ENCODE results near the gene DTX4. TPM values are rescaled to one million over a fixed set of nuclear protein-coding genes. Genes with fewer than 3 reads are reported as not detected.

DTX4 gene
- total RNA-seq, 1 experiment from 2014 or later, result 1.9 TPM

DNA sequence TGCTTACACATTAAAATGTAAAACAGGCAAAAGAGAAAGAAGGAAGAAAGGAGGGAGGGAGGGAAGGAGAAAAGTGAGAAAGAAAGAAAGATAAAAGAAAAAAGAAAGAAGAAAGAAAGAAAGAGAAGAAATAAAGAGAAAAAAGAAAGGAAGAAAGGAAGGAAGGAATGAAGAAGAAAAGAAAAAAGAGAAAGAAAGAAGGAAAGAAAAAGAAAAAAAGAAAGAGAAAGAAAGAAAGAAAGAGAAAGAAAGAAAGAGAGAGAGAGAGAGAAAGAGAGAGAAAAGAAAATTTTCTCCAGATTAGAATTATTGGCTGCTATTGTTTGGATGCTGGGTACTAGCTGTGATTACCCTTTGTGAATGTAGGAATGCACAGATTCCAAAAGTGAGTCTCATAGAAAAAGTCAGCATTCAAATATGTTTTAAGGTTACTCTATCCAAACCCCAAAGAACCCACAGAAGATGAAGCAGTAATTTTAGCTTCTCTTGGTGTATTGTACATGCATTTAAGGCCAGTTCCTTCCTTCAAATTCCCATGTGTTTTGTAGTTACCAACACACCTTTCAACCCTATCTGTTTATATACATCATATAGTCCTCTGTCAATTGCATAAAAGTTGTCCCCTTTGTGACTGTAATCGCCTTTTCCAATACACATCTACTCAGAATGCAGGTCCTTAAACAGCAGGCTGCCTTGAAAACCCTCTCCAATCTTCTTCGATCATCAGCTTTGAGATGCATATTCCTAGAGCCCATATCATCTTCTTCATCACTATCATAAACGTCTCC lies 30.1 kb upstream of the DTX4 start:
- TSS peak; percentile 82 for BruUV-seq (replicated peaks)
- Histone ChIP-seq H3K36me3 (ENCODE audit: insufficient read depth, low read length, poor library complexity, severe bottlenecking) (no peaks in the 10 kb centered on the region), H3K27me3 (replicated peaks; ENCODE audit: insufficient read depth, low read depth, low read length, poor library complexity) (no peaks in the 10 kb centered on the region), H3K27ac (ENCODE audit: low read depth, low read length, poor library complexity, severe bottlenecking) (peak overlapping the region; percentile 80), H3K9me3 (ENCODE audit: low read depth, low read length, poor library complexity, severe bottlenecking) (no peaks in the 10 kb centered on the region), H3K4me1 (ENCODE audit: insufficient read depth, low read length, poor library complexity, severe bottlenecking) (peaks cover 22% of the 10 kb centered on the region), H3K4me3 (ENCODE audit: low read depth, low read length, poor library complexity, severe bottlenecking) (peak overlapping the region; percentile 68)
- intact Hi-C loops (cut with micrococcal nuclease; ENCODE audit: unreplicated experiment), result no loop called here
- DNase-seq (ENCODE audit: low spot score), result no peak
- TF ChIP-seq, protein P1, sequence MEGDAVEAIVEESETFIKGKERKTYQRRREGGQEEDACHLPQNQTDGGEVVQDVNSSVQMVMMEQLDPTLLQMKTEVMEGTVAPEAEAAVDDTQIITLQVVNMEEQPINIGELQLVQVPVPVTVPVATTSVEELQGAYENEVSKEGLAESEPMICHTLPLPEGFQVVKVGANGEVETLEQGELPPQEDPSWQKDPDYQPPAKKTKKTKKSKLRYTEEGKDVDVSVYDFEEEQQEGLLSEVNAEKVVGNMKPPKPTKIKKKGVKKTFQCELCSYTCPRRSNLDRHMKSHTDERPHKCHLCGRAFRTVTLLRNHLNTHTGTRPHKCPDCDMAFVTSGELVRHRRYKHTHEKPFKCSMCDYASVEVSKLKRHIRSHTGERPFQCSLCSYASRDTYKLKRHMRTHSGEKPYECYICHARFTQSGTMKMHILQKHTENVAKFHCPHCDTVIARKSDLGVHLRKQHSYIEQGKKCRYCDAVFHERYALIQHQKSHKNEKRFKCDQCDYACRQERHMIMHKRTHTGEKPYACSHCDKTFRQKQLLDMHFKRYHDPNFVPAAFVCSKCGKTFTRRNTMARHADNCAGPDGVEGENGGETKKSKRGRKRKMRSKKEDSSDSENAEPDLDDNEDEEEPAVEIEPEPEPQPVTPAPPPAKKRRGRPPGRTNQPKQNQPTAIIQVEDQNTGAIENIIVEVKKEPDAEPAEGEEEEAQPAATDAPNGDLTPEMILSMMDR (conservative IDR thresholded peaks at IDR 0.05; ENCODE audit: low read depth, low read length), result no peak
- no peak for TF ChIP-seq EZH2 (IDR thresholded peaks at IDR 0.05; ENCODE audit: borderline replicate concordance, low read depth, low read length, poor library complexity, severe bottlenecking)
- CTCF ChIA-PET, result interaction anchor here (1.7 kb wide), 1 partner anchor 16 kb away, joined by 13 read pairs; no protein-coding TSS in a partner anchor
- POLR2A ChIA-PET (ENCODE audit: low non-redundant PET), result interaction anchor here (0.6 kb wide), 1 partner anchor 35 kb away, joined by 4 read pairs; the partner anchor contains the start of gene FAM111B

DNA sequence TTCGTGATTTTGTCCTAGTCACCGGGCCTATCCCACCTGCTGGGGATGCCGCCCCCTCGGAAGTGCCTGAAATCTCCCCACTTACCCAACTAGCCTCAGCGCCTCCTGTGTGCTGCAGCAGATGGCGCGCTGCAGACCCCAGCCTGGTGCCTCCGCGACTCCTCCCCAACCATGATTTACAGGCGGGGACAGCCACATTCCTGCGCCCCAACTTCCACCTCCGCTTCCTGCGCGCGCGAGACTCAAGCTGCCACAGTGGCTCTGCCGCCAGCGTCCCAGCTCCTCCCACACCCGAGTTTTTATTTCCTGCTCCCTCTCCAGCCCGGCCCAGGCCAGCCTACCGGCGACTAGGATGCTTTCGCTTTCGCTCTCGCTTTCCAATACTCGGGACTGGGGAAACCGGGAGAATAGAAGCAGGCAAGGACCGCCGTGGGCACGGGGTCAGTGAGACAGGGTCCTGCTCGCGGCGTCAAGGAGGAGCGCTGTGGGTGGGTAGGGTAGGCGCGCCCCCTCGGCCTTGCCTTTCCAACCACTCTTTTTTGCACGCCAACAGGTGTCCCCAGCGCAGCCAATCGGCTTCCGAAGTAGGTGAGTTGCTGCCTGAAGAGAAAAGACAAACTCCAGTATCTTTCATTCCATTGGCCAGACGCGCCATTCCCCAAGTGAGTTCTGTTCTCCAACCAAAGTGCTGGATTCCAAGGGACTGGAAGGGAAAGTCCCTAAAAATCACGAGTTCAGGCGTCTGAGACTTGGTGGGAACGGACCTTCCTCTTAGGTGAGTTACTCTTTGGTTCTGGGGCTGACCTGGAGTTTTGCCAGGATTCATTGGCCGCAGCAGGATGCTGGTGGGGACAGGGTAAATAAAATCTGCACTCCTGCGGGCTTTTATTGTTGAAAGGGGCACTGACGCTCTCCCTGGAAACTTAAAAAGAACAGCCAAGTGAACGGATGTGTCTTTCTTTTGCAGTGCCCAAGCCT lies 29.1 kb upstream of the DTX4 start, which contains the start of gene FAM111A:
Gene FAM111A (plus strand): TSS at position 327 of the 978 bp plus-strand sequence. CDS start 6,017 bp downstream, outside the sequence.
- ChIA-PET CTCF (interaction anchor here (0.6 to 1.7 kb wide), 2 partner anchors 16 to 85 kb away, joined by 3 to 13 read pairs; no protein-coding TSS in a partner anchor), POLR2A (ENCODE audit: low non-redundant PET) (no interaction called here)
- Histone ChIP-seq H3K36me3 (ENCODE audit: insufficient read depth, low read length, poor library complexity, severe bottlenecking) (peaks cover 5% of the 10 kb centered on the region), H3K4me1 (ENCODE audit: insufficient read depth, low read length, poor library complexity, severe bottlenecking) (peaks cover 22% of the 10 kb centered on the region), H3K27me3 (replicated peaks; ENCODE audit: insufficient read depth, low read depth, low read length, poor library complexity) (no peaks in the 10 kb centered on the region), H3K4me3 (ENCODE audit: low read depth, low read length, poor library complexity, severe bottlenecking) (peak within 1 kb of the TSS; percentile 68), H3K9me3 (ENCODE audit: low read depth, low read length, poor library complexity, severe bottlenecking) (no peaks in the 10 kb centered on the region), H3K27ac (ENCODE audit: low read depth, low read length, poor library complexity, severe bottlenecking) (peak within 1 kb of the TSS; percentile 80)
- intact Hi-C loops (cut with micrococcal nuclease; ENCODE audit: unreplicated experiment), result no loop called here
- peak; percentile 95 for DNase-seq (ENCODE audit: low spot score)
- no TSS peak for BruUV-seq (replicated peaks)
- TF ChIP-seq EZH2 (IDR thresholded peaks at IDR 0.05; ENCODE audit: borderline replicate concordance, low read depth, low read length, poor library complexity, severe bottlenecking), result no peak
- TF ChIP-seq, protein P1 (conservative IDR thresholded peaks at IDR 0.05; ENCODE audit: low read depth, low read length), result peak; percentile 68

DNA sequence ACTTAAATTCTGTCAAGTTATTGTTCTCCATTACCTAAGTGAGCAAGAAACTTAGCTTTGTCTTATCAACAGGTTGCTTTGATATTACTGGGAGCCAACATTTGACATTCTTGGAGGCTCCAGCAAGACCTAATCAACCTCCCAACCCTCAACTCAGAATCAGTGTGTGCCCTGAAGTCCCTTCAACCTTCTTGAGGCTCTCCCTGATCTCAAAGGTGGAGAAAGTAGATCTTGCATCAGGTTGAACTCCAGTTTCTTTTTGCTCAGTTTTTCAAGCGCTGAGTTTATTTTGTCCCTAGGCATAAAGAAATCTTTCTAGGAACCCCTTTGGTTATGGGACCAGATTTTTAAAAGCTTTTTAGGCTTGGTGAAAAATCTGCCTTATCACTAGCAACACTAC lies 27.8 kb upstream of the DTX4 start:
- TF ChIP-seq EZH2 (IDR thresholded peaks at IDR 0.05; ENCODE audit: borderline replicate concordance, low read depth, low read length, poor library complexity, severe bottlenecking), result no peak
- TF ChIP-seq, protein P1 (conservative IDR thresholded peaks at IDR 0.05; ENCODE audit: low read depth, low read length), result no peak
- peaks cover 16% of the 10 kb centered on the region for H3K36me3 ChIP-seq (ENCODE audit: insufficient read depth, low read length, poor library complexity, severe bottlenecking)
- BruUV-seq (replicated peaks), result no TSS peak
- peak overlapping the region; percentile 80 for H3K27ac ChIP-seq (ENCODE audit: low read depth, low read length, poor library complexity, severe bottlenecking)
- intact Hi-C loops (cut with micrococcal nuclease; ENCODE audit: unreplicated experiment), result no loop called here
- H3K4me1 ChIP-seq (ENCODE audit: insufficient read depth, low read length, poor library complexity, severe bottlenecking), result peaks cover 22% of the 10 kb centered on the region
- CTCF ChIA-PET, result interaction anchor here (0.9 to 1.7 kb wide), 3 partner anchors 8 to 221 kb away, joined by 4 to 11 read pairs (median 10); no protein-coding TSS in a partner anchor
- no peaks in the 10 kb centered on the region for H3K27me3 ChIP-seq (replicated peaks; ENCODE audit: insufficient read depth, low read depth, low read length, poor library complexity)
- H3K9me3 ChIP-seq (ENCODE audit: low read depth, low read length, poor library complexity, severe bottlenecking), result no peaks in the 10 kb centered on the region
- H3K4me3 ChIP-seq (ENCODE audit: low read depth, low read length, poor library complexity, severe bottlenecking), result peak overlapping the region; percentile 68
- POLR2A ChIA-PET (ENCODE audit: low non-redundant PET), result interaction anchor here (0.6 kb wide), 1 partner anchor 664 kb away, joined by 4 read pairs; no protein-coding TSS in a partner anchor
- peak; percentile 33 for DNase-seq (ENCODE audit: low spot score)
